Erythroblast (primary cell): ENCODE measurements around the gene BACE2.

Source experiments
- GATA1 ChIP-seq: IDR thresholded peaks from 2 replicates; pipeline ENCODE4 v1.6.1; 2011; ENCODE audit warnings: low read depth, mild to moderate bottlenecking, control low read depth, low read length, moderate library complexity
- POLR2A ChIP-seq: IDR thresholded peaks from 2 replicates; pipeline ENCODE4 v1.6.1; 2011; ENCODE audit warnings: mild to moderate bottlenecking, low read length

- TF ChIP-seq GATA1 (no peak), POLR2A (no peak)
Measured at GRCh38 chr21:41267346-41267745, 99.4 kb downstream of the BACE2 start.
